Gastrocnemius medialis (tissue), 4 donors: Measurements from ENCODE around the gene SHISA6.

ENCODE experiments used
- POLR2A ChIP-seq, 2 donors: fragments of 450-650 bp; IDR thresholded peaks; one replicate each; pipeline ENCODE4 v1.6.1; 2017; ENCODE audit warnings: antibody characterized with exemption in 2 of 2, mild to moderate bottlenecking in 2 of 2, moderate library complexity in 2 of 2
- TF ChIP-seq, protein P1 (sequence below), 5 experiments: fragments of 450-650 bp in 3 of 5; fragments of 200-600 bp in 2 of 5; sonication (generic) in 2 of 5; IDR thresholded peaks in 4 of 5; conservative IDR thresholded peaks in 1 of 5; 1 replicate in 4 of 5; 2 replicates in 1 of 5; pipeline ENCODE4 v1.5.1; 2016 to 2019; ENCODE audit warnings: antibody characterized with exemption in 5 of 5, mild to moderate bottlenecking in 3 of 5, moderate library complexity in 3 of 5

DNA sequence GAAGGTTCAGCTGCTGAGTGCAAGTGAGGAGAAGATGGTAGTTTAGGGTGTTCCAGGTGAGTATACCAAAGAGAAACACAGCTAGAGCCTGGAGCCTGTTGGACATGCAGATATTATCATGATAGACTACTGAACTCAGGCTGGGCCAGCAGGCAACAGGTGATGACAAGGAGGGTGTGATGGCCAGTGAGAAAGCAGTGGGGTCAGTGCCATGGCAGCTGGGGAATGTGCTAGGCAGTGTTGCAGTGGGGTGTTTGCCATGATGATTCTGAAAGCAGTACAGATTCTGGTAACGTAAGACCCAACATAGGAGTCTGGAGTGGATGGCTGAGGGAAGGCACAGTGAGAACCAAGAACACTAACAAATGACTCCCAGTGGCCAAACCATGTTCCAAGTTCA, 57.4 kb downstream of the SHISA6 start:
- TF ChIP-seq, protein P1, sequence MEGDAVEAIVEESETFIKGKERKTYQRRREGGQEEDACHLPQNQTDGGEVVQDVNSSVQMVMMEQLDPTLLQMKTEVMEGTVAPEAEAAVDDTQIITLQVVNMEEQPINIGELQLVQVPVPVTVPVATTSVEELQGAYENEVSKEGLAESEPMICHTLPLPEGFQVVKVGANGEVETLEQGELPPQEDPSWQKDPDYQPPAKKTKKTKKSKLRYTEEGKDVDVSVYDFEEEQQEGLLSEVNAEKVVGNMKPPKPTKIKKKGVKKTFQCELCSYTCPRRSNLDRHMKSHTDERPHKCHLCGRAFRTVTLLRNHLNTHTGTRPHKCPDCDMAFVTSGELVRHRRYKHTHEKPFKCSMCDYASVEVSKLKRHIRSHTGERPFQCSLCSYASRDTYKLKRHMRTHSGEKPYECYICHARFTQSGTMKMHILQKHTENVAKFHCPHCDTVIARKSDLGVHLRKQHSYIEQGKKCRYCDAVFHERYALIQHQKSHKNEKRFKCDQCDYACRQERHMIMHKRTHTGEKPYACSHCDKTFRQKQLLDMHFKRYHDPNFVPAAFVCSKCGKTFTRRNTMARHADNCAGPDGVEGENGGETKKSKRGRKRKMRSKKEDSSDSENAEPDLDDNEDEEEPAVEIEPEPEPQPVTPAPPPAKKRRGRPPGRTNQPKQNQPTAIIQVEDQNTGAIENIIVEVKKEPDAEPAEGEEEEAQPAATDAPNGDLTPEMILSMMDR (IDR thresholded peaks at IDR 0.05 in 4 of 5, conservative IDR thresholded peaks at IDR 0.05 in 1 of 5): no peak
- TF ChIP-seq POLR2A (IDR thresholded peaks at IDR 0.05): no peak
